ENCODE results near the gene HOXA2.

The HOXA2 gene

DNA sequence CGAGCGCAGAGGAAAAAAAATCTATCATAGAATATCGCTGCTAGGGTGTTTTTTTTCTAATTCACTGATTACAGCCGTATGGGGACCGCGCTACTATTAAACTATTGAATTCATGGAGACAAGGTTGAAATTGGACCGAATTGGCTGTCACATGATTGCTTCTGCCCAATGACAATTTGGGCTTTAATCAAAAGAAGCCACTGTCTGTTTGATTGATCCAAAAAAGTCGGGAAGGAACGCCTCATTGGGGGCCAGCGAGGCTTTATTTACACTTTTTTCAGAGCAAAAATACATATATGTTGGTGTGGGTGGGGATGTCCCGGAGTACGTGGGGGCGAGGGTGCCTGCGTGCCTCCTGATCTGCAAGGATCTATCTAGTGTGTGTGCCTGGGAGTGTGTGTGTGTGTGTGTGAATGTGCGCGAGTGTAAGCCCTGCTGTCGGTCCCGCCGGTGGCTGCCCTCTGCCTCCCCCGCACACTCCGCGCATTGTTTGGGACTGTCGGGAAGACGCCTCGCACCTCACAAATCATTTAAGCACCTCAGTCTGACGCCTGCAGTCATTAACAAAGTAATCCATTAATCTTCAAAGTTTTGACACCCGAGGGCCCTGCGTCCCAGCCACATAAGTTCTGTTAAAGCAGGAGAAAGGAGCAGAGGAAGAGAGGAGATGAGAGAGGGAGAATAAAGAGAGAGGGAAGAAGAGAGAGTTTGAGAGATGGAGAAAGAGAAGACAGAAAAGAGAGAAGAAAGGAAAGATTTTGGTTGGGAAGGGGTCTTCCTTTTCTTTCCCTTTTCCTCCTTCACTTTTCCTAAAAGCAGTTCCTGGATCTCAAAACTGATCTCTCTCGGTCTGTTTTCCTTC, at the start of gene HOXA2:
Gene HOXA2 (minus strand): TSS at position 103 of the 862 bp plus-strand sequence. CDS start 183 bp downstream, outside the sequence.
- no peak for DNase-seq (ENCODE audit: low spot score)

DNA sequence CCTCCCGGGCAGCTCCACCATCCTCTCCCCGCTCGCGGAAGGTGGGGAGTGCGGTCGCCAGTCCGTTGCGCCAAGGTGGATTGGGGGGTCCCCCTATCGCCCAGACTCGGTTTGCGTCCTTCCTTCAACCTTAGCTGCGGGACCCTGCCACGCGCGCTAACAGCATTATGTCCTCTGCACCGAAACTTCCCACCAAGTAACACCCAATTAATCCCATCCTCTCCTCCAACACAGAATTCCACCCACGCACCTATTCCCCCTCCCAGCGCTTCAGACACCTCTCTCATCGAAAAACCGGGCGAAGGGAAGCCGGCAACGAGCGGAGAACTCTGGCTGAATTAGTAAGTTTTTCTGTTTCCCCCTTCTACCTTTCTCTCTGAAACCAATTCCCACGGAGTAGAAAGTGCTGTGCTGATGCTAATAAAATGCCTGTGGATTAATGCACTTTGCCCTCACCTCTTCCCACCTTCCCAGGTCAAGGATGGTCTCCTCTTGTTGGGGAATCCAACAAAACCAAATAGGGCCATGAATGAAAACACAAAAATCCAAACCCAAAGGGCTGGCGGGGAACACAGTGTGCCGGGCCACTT, 49.0 kb upstream of the HOXA2 start:
- DNase-seq (ENCODE audit: low spot score), result peak; percentile 23

DNA sequence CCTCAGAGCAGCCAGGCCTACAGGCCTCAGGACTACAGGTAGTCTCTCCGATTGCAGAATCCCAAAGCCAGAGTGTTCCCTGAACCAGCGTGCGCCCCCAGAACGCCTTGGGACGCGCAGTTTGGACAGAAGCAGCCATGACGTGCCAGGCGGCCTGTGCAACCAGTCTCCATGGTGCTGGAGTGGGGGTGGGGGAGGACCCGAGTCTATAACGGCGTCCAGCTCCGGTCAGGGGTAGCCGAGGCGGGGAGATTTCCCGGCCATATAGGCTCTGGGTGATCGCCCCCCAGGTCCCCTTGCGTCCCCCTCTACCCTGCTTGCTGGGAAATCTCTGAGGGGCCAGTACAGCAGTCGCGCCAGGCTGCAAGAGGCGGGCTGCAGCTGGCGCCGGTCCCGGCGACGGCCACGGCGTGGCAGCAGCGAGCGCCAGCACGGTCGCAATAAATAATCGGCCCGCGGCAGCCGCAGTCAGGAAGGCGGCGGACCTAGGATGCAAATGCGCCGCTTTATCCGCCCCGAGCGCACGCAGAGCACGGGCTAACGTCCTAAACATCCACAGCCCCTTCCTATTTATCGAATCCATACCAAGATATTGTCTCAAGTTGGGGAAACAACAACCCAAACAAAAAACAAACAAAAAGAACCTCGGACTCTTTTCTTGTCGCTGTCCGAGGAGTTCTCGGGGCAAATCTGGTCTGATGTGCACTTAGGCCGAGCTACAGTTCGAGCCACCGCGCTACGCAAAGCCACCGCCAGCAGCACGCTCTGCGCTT, 48.3 kb upstream of the HOXA2 start:
- peak; percentile 86 for DNase-seq (ENCODE audit: low spot score)

DNA sequence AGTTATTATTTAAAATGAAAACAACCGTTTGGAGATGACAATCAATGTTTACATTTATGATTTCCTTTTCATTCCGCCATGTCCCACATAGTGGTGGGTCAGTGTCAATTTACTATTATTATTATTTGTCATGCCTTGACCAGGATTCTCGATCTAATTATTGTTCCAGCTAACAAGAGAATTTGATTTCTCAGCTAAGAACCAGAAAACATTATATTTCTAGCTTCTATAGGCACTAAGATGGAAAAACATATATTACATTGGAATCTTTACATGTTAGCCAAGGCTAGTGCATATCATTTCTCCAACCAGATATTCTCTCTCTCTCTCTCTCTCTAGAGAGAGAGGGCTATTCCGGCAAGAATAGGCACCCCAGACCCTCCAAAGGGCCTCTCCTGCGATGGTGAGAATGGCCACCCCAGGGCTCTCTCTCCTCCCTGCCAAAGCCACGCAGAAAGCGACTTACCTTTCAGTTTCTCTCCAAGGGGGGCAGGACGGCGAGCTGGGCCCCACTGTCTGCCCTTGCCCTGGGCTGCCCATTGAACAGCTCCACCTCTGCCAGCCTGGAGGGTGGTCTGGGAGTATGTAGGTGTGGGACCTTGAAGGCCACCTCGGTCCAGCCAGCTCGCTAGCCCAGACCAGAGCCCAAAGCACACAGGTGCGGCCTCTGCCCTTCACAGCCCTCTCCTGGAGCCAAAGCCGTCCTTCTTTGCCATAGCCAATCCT, 47.5 kb upstream of the HOXA2 start:
- no peak for DNase-seq (ENCODE audit: low spot score)

DNA sequence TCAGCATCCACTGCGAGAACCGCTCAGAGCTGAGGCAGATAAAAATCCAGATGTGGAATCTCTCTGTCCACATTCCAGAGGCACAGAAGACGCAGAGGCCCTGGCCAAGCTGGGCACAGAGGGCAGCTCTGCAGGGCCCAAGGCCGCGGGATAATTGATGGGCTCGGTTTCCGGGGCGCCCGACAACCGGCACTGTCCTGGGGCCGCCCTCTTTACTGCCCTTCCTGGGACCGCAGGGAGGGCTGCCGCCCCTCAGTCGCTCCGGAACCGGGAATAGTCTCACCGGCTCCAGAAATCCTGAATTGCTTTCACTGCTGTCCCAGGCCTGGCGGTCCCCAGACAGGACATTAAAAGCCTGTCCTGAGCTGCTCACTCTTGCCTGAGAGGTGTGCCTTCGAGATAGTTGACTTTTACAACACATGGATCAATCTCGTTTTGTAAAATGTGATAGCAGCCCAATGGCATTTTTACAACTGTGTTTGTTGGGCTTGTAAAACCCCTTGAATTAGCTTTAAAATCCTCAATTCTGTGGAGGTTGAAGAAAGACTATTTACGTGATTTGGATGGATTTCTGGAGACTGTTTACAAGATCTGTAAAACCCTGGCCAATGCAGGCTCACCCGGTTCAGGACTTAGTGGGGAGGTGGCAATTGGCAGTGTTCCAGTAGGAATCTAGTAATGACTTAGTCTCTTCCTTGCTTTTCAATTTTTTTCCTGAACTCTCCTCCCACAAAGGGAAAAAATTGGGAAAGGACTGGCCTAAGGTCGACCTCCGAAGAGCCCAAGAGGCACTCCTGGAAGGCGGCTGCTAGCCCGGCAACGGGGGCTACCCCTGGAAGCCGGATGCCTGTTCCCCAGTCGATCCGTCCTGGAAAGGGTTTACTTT, 46.5 kb upstream of the HOXA2 start:
- peak; percentile 41 for DNase-seq (ENCODE audit: low spot score)

DNA sequence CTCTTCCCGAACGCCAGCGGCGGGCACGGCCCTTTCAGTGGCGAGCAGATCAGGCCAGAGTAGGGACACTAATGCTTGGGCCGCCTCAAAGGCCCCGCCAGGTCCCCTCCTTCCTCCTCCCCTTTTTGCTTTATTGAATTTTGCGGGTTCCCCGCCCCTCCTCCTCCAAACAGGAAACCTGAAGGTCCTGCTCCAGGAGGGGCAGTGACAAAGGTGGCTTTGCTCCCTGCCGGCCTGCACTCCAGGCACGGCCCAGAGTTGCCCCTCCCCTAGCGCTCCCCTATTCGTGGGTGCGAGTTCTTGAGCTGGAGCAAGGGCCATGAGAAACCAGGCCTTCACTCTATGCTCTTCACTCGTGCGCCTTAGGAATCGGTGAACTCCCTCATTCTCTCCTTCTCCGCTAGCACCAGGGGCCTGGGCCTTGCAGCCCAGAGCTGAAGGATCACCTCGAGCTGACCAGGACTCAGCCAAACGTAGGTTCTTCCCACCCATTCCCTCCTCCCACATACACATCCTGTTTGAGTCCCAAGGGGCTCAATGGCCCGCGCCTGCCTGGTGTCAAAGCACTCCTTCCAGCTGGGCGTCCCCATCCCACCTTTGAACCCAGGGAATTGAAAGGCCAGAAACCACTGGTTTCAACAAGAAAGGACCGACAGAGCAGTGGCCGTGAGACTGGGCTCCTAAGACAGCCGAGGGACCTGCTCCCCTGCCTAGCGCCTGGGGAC, 45.7 kb upstream of the HOXA2 start:
- peak; percentile 41 for DNase-seq (ENCODE audit: low spot score)

DNA sequence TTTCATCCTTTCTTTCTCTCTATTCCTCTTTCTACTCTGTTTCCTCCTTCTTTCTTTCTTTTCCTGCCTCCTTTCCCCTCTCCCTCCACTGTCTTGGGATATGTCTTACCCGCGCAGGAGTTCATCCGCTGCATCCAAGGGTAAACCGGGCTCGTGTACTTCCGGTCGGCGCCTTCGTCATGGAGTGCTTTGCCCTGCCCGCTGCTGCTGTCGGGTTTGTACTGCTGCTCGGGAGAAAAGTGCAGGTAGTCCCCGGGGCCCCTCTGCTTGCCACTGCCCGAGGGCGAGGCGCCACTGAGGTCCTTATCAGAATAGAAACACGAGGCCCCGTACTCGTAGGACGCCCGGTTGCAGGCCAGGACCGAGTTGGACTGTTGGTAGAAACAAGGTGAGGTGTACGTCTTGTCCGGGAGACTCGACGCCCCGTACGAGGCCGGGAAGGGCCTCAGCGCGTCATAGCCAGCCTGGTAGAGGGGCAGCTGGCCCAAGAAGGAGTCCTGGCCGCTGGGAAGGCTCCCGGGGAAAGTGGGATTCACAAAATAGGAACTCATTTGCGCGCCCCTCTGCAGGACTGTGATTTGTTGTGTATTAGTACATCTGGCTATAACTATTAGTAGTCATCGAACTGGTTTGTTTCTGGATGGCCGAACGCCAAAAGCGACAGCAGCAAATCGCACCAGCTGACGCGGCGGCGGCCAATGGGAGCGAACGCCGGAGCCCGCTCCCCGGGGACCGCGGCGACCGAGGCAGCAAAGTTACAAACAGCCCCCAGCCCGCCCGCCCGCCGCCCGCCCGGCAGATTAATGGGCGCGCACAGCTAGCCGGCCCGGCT, 44.9 kb upstream of the HOXA2 start, which contains the start of gene HOXA6:
Gene HOXA6 (minus strand): TSS at position 576 of the 832 bp plus-strand sequence. CDS start 25 bp downstream, at position 551.
- peak; percentile 51 for DNase-seq (ENCODE audit: low spot score)

DNA sequence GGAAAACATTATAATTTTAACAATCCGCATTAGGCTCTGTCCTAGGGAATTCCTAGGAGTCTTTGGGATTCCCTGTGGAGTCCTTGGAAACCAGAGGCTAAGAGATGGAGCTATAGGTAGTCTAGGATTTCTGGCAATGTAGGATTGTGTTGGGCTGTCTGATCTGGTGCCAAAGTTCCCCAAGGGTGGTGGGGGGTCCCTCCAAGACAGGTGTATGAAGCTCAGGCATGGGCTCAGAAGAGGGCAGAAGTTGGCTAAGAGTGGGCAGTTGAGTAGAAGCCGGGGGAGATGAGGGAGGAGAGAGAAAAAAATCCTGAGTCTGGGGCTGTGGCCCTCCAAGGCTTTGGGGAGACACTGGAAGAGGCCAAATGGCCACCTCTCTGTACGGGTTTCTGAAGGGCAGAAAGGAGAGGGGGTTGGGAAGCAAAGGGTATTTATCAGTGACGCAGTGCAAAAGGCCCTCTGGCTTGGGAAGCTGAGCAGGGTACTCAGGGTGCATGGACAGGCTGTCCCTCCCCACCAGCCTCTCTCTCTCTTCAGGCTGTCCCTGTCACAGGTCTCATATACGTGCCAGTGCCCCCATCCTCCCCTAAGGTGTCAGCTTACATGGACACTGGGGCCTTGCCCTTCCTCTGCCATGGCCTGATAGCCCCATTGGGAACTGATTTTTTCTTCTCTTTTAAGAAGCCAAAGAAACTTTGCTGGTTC, 44.2 kb upstream of the HOXA2 start:
- DNase-seq (ENCODE audit: low spot score), result peak; percentile 36

DNA sequence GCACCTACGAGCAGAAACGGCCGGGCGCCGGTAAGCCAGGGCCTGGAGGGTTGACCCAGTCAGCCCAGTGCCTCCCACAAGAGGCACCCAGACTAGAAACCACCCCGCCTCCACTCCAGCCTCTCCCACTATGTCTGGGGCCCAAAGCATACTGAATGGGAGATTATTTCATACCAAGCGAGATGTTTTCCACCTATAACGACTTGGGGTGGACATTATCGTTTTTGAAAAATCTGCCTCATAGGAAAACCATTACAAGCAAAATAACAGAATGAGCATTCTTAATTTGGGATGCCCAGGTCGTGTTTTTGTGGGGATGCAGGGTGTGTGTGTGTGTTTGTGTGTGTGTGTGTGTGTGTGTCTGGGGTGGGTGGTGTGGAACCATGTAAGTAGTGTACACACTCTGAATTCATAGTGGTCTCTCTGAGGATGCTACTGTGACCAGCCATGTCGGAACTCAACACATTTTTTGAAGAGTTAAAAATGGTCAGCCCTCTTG, 43.5 kb upstream of the HOXA2 start:
- DNase-seq (ENCODE audit: low spot score), result no peak

DNA sequence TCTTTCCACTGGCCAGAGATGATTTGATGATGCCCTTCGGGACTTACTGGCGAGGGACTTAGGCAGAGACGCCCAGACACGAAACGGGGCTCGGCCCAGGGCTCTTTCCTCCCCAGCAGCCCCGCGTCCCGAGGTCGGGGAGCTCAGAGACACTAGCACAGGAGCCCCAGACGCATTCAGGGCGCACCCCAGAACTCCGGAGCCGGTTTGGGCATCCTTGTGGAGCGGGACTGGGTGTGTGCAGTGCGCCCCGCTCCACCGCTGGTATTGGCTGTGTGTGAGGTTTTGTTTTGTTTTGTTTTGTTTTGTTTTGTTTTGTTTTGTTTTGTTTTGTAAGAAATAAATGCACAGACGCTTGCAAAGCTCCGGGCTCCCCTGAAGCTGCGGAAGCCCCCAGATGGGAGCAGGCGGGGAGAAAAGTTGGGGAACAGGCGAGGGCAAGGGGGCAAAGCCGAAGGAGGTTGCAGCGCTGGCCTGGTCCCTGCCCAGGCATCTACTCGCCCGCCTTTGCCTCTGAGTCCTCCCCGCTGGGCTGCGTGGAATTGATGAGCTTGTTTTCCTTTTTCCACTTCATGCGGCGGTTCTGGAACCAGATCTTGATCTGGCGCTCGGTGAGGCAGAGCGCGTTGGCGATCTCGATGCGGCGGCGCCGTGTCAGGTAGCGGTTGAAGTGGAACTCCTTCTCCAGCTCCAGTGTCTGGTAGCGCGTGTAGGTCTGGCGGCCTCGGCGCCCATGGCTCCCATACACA, 42.9 kb upstream of the HOXA2 start:
- DNase-seq (ENCODE audit: low spot score), result peak; percentile 41

DNA sequence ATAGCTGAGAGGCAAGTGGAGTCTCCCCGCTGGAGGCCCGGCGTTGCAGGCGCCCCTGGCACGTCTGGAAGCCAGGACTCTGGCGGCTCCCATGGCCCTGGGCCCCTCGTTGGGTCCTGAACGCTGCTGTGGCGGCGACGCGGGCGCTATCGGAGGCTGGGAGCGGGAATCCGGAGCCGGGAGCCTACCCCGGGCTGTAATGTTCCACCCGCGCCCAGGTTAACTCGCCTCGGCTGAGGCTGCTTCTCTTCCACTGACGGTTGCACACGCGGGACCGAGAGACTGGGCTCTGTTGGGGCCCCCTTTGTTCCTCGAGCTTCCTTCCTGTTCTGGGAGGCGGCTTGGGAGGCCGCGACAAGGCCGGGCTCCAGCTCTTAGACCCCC, 42.3 kb upstream of the HOXA2 start:
- DNase-seq (ENCODE audit: low spot score), result peak; percentile 52

DNA sequence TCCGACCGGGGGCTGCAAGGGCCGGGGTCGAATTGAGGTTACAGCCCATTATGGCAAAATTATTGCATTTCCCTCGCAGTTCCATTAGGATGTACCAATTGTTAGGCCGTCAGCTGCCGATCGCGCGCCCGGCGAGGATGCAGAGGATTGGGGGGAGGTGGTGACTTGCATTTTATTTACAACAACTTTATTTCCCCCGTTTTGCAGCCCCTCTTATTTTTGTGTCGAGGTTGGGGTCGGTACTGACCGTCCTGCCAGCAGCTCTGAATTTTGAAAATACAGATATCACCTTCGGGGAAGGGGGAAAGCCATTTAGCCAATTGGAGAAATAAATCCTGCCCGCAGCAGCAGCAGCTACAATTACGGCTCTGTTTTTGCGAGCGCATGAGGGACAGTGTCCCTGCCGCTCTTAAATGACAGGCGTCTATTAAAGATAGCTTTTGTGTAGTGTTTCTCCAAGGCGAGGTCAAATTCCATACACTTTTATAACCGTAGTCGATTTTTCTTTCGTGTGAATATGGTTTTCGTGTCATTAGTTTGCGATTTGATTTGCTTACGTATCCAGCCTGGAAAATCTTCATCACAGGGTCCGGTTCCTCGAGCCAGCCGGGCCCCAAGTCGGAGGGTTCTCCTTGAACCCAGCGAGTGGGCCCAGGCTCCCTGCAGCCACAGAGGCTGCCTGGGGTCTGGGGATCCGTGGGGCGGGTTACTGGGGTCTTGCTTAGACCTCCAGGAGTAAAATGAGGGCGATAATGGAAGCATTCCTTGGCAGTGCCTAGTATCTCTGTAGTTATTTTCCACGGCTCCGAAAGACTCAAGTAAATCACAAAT, 41.7 kb upstream of the HOXA2 start:
- DNase-seq (ENCODE audit: low spot score), result peak; percentile 46

DNA sequence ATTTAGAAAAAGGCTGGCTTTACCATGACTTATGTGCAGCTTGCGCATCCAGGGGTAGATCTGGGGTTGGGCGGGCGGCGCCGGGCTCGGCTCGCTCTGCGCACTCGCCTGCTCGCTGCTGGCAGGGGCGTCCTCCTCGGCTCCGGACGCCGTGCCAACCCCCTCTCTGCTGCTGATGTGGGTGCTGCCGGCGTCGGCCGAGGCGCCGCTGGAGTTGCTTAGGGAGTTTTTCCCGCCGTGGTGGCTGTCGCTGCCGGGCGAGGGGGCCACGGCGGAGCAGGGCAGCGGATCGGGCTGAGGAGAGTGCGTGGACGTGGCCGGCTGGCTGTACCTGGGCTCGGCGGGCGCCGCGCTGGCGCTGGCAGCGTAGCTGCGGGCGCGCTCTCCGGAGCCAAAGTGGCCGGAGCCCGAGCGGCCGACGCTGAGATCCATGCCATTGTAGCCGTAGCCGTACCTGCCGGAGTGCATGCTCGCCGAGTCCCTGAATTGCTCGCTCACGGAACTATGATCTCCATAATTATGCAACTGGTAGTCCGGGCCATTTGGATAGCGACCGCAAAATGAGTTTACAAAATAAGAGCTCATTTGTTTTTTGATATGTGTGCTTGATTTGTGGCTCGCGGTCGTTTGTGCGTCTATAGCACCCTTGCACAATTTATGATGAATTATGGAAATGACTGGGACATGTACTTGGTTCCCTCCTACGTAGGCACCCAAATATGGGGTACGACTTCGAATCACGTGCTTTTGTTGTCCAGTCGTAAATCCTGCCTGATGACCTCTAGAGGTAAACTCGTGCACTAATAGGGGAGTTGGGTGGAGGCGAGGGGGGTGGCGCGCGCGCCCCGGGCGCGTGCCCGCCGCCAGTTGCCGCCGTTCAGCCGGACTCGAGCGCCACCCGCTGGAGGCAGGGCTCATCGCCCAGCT, 40.8 kb upstream of the HOXA2 start, which contains the start of gene HOXA5:
Gene HOXA5 (minus strand): TSS at position 659 of the 927 bp plus-strand sequence. CDS start 74 bp downstream, at position 585.
- DNase-seq (ENCODE audit: low spot score), result peak; percentile 88

DNA sequence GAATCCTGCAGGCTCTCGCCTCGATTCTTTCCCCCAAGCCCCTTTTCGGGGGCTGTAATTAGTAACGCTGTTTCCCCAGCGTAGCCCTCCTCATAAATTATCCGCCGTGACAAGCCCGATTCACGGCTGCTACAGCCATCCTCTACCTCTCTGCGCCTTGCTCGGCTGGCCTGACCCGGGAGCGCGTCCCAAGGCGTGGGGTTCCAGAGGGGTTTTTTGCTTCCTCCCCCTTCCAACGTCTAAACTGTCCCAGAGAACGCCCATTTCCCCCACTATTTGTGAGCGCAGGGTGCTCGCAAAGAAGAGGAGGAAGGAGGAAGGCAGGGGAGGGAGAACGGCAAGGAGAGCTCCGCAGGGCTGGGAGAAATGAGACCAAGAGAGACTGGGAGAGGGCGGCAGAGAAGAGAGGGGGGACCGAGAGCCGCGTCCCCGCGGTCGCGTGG, 40.1 kb upstream of the HOXA2 start:
- no peak for DNase-seq (ENCODE audit: low spot score)

DNA sequence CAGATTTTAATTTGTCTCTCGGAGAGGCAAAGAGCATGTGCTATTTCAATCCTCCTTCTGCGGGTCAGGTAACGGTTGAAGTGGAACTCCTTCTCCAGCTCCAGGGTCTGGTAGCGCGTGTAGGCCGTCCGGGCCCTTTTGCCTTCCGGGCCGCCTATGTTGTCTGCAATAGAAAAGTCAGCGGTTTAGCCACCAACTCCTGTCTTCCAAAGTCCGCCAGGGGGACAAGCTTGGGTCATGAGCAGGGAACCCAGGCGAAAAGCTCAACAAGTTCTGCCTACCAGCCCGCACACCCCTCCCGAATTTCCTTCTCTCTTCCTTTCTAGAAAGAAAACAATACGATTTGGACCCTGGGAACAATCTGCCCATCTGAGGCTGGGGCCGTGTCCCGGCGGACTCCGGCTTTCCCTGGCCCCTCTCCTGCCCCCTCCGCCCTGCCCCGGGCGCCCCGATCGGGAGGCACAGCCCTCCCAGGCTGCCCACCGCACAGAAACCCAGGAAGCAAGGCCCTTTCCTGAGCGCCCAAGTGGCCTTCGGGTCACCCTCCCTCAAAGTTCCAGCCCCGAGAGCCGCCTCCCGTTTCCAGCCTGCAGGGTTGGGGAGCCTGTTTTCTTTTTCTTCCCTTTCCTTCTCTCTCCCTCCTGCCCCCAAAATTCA, 39.6 kb upstream of the HOXA2 start:
- DNase-seq (ENCODE audit: low spot score), result peak; percentile 52
